OCI-LY3 (cell line): ENCODE data around the gene P4HB.

Source experiments
- H2AFZ ChIP-seq: fragments of 200-600, 300-600 bp; shearing (Covaris generic); 2 replicates; pipeline ENCODE4 v1.6.0; 2014; ENCODE audit warnings: antibody characterized with exemption, low read depth, low read length
- H3K27ac ChIP-seq: fragments of 200-600, 300-600 bp; sonication (generic); 2 replicates; pipeline ENCODE4 v1.5.1; 2014; ENCODE audit warnings: mild to moderate bottlenecking, low read length, moderate library complexity, mixed read lengths
- H3K27me3 ChIP-seq: fragments of 200-600, 300-600 bp; sonication (generic); 2 replicates; pipeline ENCODE4 v1.6.1; 2014; ENCODE audit warnings: low read depth, low read length, mixed read lengths
- H3K36me3 ChIP-seq: fragments of 200-600, 300-600 bp; sonication (generic); replicated peaks from 2 replicates; pipeline ENCODE3; 2014; ENCODE audit warnings: low read depth, low read length, mixed read lengths
- H3K4me1 ChIP-seq: fragments of 300-600, 200-600 bp; sonication (generic); 2 replicates; pipeline ENCODE4 v1.6.1; 2014; ENCODE audit warnings: low read length, mixed read lengths
- H3K4me2 ChIP-seq: fragments of 200-600, 300-600 bp; sonication (generic); 2 replicates; pipeline ENCODE4 v1.6.1; 2014; ENCODE audit warnings: low read length, mixed read lengths
- H3K4me3 ChIP-seq: fragments of 300-600, 200-600 bp; sonication (generic); 2 replicates; pipeline ENCODE4 v1.5.1; 2014; ENCODE audit warnings: antibody characterized with exemption, mild to moderate bottlenecking, low read length, moderate library complexity
- H3K79me2 ChIP-seq: fragments of 300-600, 200-600 bp; shearing (Covaris generic); 2 replicates; pipeline ENCODE4 v1.6.1; 2014; ENCODE audit warnings: mild to moderate bottlenecking, low read length, mixed read lengths
- H3K9ac ChIP-seq: fragments of 300-600, 200-600 bp; shearing (Covaris generic); 2 replicates; pipeline ENCODE4 v1.6.0; 2014; ENCODE audit warnings: mild to moderate bottlenecking, low read length, moderate library complexity
- H3K9me3 ChIP-seq: fragments of 200-600, 300-600 bp; shearing (Covaris generic); 2 replicates; pipeline ENCODE4 v1.6.1; 2014; ENCODE audit warnings: low read length, mixed read lengths; ENCODE audit not compliant: insufficient read depth
- H4K20me1 ChIP-seq: fragments of 200-600, 300-600 bp; sonication (generic); 2 replicates; pipeline ENCODE4 v1.6.1; 2016; ENCODE audit warnings: low read length, mixed read lengths; ENCODE audit not compliant: insufficient read depth
- CTCF ChIP-seq: fragments of 200-600, 300-600 bp; sonication (generic); IDR thresholded peaks from 2 replicates; pipeline ENCODE4 v1.5.1; 2014; ENCODE audit warnings: antibody characterized with exemption, low read length, low read depth
- EZH2phosphoT487 ChIP-seq: fragments of 200-600 bp; shearing (Covaris generic); IDR thresholded peaks from 2 replicates; pipeline ENCODE4 v1.6.1; 2018; ENCODE audit warnings: antibody characterized with exemption, mixed run types, low read depth

P4HB gene

DNA sequence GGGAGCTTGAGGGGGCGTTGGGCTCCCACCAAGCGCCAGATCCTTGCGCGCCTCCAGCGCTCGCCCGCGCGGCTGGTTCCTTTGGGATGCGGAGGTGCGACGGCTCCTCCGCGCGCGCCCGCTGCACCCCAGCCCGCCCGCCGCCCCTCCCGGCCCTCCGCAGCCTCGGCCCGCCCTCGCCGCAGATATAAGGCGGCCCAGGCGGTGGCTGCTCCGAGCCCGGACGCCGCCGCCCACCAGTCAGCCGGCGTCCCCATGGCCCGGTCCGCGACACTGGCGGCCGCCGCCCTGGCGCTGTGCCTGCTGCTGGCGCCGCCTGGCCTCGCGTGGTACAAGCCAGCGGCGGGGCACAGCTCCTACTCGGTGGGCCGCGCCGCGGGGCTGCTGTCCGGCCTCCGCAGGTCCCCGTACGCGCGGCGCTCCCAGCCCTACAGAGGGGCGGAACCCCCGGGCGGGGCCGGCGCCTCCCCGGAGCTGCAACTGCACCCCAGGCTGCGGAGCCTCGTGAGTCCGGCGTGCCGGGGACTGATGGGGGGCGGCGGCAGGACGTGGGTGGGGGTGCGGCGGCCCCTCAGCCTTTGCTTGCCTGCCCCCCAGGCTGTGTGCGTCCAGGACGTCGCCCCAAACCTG is 41.8 kb upstream of the P4HB start, which contains the start of gene NPB:
Gene NPB, plus strand, starts transcription at position 216 of the 630 bp plus-strand sequence. Its CDS starts 40 bp downstream, at position 256.
- TF ChIP-seq EZH2phosphoT487 (no peak), CTCF (no peak)
- Histone ChIP-seq H3K9me3 (no peaks in the 10 kb centered on the region), H3K36me3 (peaks cover 23% of the 10 kb centered on the region), H2AFZ (no peak within 1 kb of the TSS), H3K9ac (no peak within 1 kb of the TSS), H4K20me1 (no peaks in the 10 kb centered on the region), H3K4me2 (no peak within 1 kb of the TSS), H3K27me3 (no peaks in the 10 kb centered on the region), H3K4me3 (no peak within 1 kb of the TSS), H3K4me1 (no peaks in the 10 kb centered on the region; the same call in 1 of the 2 replicates), H3K27ac (no peak within 1 kb of the TSS), H3K79me2 (no peaks in the 10 kb centered on the region)

DNA sequence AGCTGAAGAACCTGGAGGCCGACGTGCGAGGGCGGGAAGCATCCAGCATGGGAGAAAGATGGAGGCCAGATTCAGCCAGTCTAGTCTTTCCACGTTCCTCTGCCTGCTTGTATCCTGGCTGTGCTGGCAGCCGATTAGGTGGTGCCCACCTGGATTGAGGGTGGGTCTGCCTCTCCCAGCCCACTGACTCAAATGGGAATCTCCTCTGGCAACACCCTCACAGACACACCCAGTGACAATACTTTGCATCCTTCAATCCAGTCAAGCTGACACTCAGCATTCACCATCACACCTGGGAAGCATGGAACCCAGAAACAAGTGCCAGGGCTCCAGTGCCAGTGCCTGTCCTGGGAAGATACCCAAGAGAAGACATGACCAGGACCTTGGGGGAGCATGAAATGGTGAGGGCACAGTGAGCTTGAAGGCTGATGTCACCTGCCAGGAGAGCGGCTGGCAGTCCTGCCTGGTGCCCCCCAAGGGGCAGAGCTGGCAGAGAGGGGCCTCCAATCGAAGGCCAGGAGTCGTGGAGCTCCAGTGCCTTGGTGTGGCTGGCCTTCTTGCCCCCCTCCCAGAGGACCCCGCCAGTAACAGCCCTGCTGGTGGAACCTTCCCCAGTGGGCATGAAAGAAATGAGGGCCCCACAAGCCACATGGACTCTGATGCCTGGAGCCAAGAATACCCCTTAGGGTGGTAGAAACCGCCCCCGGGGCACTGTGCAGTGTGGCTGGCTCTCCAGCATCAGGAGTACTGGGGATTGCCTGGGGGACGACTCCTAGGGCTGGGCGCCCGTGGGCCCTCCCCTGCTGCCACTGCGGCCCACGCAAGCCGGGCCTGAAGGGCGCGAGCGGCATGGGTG is 41.1 kb upstream of the P4HB start:
- Histone ChIP-seq H3K27ac (no peak overlapping the region), H3K9me3 (no peaks in the 10 kb centered on the region), H2AFZ (no peak overlapping the region), H3K36me3 (peaks cover 23% of the 10 kb centered on the region), H3K9ac (no peak overlapping the region), H3K79me2 (no peaks in the 10 kb centered on the region), H3K4me3 (no peak overlapping the region), H3K27me3 (no peaks in the 10 kb centered on the region), H3K4me2 (no peak overlapping the region), H4K20me1 (no peaks in the 10 kb centered on the region), H3K4me1 (no peaks in the 10 kb centered on the region; the same call in 1 of the 2 replicates)
- TF ChIP-seq CTCF (no peak), EZH2phosphoT487 (no peak)

GRCh38 chr17:81900181-81900820 is 40.0 kb upstream of the P4HB start:
- Histone ChIP-seq H3K4me3 (no peak overlapping the region), H3K79me2 (no peaks in the 10 kb centered on the region), H3K4me1 (no peaks in the 10 kb centered on the region; the same call in 1 of the 2 replicates), H3K9me3 (no peaks in the 10 kb centered on the region), H3K27me3 (no peaks in the 10 kb centered on the region), H3K9ac (no peak overlapping the region), H4K20me1 (no peaks in the 10 kb centered on the region), H2AFZ (no peak overlapping the region), H3K4me2 (no peak overlapping the region), H3K27ac (no peak overlapping the region), H3K36me3 (peaks cover 23% of the 10 kb centered on the region)
- TF ChIP-seq CTCF (no peak), EZH2phosphoT487 (no peak)
